AG04449 (cell line): ENCODE measurements around the gene ZNF248.
"Not testable (repeated sequence)": the region's sequence is repeated elsewhere in the genome, so short reads cannot be mapped to it uniquely, and the experiment has no call there.

Experiments
- CTCF ChIA-PET: fragments of 350-600 bp; formaldehyde crosslinking; extraction: SDS; loops from one replicate; lab custom pipeline; 2021; ENCODE audit warnings: antibody characterized with exemption; lab: Yijun Ruan, JAX
- POLR2A ChIA-PET: fragments of 400-600, 350-600 bp; formaldehyde crosslinking; extraction: SDS; loops from one replicate; lab custom pipeline; 2020; ENCODE audit warnings: antibody characterized with exemption, inconsistent platforms; lab: Yijun Ruan, JAX
- DNase-seq: peaks from one replicate; pipeline ENCODE4 v3.0.0-alpha.2; 2010; ENCODE audit warnings: low read depth, low spot score
- H3K4me3 ChIP-seq: 2 replicates; pipeline ENCODE4 v1.5.1; 2011; ENCODE audit warnings: low read depth, mild to moderate bottlenecking, control low read depth, low read length
- CTCF ChIP-seq: IDR thresholded peaks from one replicate; pipeline ENCODE4 v1.5.1; 2011; ENCODE audit warnings: mild to moderate bottlenecking, moderate library complexity, low read length, control low read depth, inconsistent platforms; ENCODE audit not compliant: insufficient read depth; ENCODE audit errors: missing control alignments

The ZNF248 gene

GRCh38 chr10:37748170-37748569, 109.2 kb downstream of the ZNF248 start:
- no peak for DNase-seq
- POLR2A ChIA-PET = no interaction called here
- CTCF ChIA-PET = no interaction called here
- no peak overlapping the region for H3K4me3 ChIP-seq
- TF ChIP-seq CTCF = no peak

GRCh38 chr10:37747081-37747480, 110.3 kb downstream of the ZNF248 start:
- ChIA-PET CTCF (no interaction called here), POLR2A (interaction anchor here (0.6 kb wide), 1 partner anchor 141 kb away, joined by 3 read pairs; no protein-coding TSS in a partner anchor)
- no peak for DNase-seq
- TF ChIP-seq CTCF = no peak
- no peak overlapping the region for H3K4me3 ChIP-seq

GRCh38 chr10:37741831-37742230, 115.6 kb downstream of the ZNF248 start:
- ChIA-PET CTCF (no interaction called here), POLR2A (no interaction called here)
- no peak for TF ChIP-seq CTCF
- H3K4me3 ChIP-seq = no peak overlapping the region
- no peak for DNase-seq

- no peak overlapping the region for H3K4me3 ChIP-seq
- no peak for DNase-seq
- ChIA-PET CTCF (no interaction called here), POLR2A (no interaction called here)
- no peak for TF ChIP-seq CTCF
Measured at GRCh38 chr10:37739181-37739580, 118.2 kb downstream of the ZNF248 start.

GRCh38 chr10:37738241-37738640, 119.2 kb downstream of the ZNF248 start:
- CTCF ChIA-PET, DNase-seq, H3K4me3 ChIP-seq, POLR2A ChIA-PET: not testable (repeated sequence)

GRCh38 chr10:37737336-37737735, 120.1 kb downstream of the ZNF248 start:
- POLR2A ChIA-PET = no interaction called here

More at GRCh38 chr10:37737336-37737735, 120.1 kb downstream of the ZNF248 start:
- no peak for TF ChIP-seq CTCF
- DNase-seq = no peak
- CTCF ChIA-PET = no interaction called here
- H3K4me3 ChIP-seq = no peak overlapping the region
